RWPE1 (cell line): ENCODE data around the gene MAML1.

Experiments
- CTCF ChIA-PET: fragments of 350-600 bp; sonication (Branson Sonifier 250); formaldehyde crosslinking; extraction: SDS; loops from one replicate; lab custom pipeline; 2021; lab: Yijun Ruan, JAX
- POLR2A ChIA-PET: fragments of 400-600 bp; formaldehyde crosslinking; extraction: SDS; loops from one replicate; lab custom pipeline; 2020; ENCODE audit warnings: antibody characterized with exemption; ENCODE audit not compliant: low non-redundant PET; lab: Yijun Ruan, JAX
- DNase-seq: peaks from one replicate; pipeline ENCODE4 v3.0.0; 2012; ENCODE audit warnings: low spot score
- H3K27ac ChIP-seq: fragments of 450-650 bp; 2 replicates; pipeline ENCODE4 v1.5.1; 2017
- TF ChIP-seq, protein P1 (sequence below): fragments of 450-650 bp; conservative IDR thresholded peaks from 2 replicates; pipeline ENCODE4 v1.5.1; 2017; ENCODE audit warnings: low read depth, mild to moderate bottlenecking

The MAML1 gene

DNA sequence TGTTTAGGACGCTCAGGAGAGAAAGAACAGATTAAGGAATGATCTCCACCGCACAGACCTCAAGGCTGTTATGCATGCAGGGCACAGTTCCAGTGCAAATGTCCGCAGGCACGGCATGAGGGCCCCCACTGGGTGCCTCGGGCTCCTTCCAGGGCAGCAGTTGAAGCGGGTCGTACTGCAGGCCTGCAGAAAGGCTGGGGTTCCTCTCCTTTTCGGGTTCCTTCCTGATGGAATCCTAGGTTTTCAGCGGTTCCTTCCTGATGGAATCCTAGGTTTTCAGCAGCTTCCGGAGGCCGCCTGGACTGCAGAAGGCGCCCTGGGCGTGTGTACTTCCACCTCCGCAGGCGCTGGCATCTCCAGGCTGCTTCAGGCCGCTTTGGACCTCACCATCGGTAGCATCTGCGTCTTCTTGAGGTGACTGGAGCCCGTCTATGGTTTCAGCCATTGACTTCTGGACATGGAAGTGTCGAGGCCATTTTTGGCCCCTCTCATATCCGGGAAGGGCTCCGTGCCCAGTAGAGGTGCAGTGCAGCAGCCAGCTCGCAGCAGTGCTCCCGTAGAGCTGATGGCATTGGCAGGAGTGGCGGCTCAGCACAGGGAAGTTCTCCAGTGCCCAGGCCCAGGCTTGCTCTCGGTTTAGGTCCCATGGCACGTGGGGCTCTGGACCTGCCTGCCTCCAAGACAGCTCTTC, 79.7 kb downstream of the MAML1 start:
- CTCF ChIA-PET = no interaction called here
- H3K27ac ChIP-seq = peak overlapping the region; percentile 13
- TF ChIP-seq, protein P1, sequence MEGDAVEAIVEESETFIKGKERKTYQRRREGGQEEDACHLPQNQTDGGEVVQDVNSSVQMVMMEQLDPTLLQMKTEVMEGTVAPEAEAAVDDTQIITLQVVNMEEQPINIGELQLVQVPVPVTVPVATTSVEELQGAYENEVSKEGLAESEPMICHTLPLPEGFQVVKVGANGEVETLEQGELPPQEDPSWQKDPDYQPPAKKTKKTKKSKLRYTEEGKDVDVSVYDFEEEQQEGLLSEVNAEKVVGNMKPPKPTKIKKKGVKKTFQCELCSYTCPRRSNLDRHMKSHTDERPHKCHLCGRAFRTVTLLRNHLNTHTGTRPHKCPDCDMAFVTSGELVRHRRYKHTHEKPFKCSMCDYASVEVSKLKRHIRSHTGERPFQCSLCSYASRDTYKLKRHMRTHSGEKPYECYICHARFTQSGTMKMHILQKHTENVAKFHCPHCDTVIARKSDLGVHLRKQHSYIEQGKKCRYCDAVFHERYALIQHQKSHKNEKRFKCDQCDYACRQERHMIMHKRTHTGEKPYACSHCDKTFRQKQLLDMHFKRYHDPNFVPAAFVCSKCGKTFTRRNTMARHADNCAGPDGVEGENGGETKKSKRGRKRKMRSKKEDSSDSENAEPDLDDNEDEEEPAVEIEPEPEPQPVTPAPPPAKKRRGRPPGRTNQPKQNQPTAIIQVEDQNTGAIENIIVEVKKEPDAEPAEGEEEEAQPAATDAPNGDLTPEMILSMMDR = no peak
- POLR2A ChIA-PET = interaction anchor here (0.7 kb wide), 1 partner anchor 1322 kb away, joined by 3 read pairs; no protein-coding TSS in a partner anchor
- no peak for DNase-seq

DNA sequence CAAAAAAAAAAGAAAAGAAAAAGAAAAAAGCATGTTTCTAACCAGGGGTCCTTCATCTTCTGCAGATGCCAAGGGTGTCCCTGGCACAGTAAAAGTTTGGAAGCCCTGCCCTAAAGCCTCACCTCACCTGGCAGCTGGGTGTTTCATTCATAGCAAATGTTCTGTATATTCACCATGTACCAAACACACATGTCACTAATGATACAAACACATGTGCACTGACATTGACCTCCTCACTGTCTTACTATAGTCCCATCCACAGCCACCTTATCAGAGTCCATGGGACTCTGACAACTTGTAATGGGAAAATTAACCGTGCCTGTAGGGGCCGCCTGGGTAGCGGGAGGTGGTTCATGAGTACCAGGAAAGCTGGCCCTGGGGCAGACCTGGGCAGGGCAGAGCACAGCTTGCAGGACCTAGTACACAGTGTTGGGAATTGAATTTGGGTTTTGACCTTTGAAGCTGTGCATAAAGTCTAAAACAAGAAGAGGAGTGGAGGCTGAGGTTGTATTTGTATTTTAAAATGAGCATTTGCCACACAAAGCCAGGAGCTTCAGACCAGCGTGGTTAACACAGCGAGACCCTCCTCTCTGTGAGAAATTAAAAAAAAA, 80.5 kb downstream of the MAML1 start:
- ChIA-PET POLR2A (interaction anchor here (0.7 kb wide), 1 partner anchor 1321 kb away, joined by 3 read pairs; no protein-coding TSS in a partner anchor), CTCF (no interaction called here)
- TF ChIP-seq, protein P1 = no peak
- no peak for DNase-seq
- no peak overlapping the region for H3K27ac ChIP-seq

DNA sequence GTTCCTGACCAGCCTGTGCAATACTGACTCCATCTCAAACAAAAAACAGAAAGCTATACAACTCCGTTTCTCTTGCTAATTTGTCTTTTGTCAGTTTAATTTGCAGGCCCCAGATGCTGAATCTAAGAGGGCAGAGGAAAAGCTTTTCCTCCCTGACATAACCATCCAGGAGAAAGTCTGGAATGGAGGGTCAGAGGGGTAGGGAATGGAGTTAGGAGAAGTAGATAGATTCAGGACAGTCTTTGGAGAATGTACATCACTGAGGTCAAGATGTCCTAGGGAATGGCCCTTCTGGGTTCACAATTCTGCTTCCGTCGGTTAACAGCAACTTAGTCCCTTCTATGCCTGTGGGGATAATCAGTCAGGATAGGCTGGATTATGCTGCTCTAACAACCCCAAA, 81.5 kb downstream of the MAML1 start:
- no peak overlapping the region for H3K27ac ChIP-seq
- TF ChIP-seq, protein P1 = no peak
- no peak for DNase-seq
- POLR2A ChIA-PET = no interaction called here
- CTCF ChIA-PET = no interaction called here

DNA sequence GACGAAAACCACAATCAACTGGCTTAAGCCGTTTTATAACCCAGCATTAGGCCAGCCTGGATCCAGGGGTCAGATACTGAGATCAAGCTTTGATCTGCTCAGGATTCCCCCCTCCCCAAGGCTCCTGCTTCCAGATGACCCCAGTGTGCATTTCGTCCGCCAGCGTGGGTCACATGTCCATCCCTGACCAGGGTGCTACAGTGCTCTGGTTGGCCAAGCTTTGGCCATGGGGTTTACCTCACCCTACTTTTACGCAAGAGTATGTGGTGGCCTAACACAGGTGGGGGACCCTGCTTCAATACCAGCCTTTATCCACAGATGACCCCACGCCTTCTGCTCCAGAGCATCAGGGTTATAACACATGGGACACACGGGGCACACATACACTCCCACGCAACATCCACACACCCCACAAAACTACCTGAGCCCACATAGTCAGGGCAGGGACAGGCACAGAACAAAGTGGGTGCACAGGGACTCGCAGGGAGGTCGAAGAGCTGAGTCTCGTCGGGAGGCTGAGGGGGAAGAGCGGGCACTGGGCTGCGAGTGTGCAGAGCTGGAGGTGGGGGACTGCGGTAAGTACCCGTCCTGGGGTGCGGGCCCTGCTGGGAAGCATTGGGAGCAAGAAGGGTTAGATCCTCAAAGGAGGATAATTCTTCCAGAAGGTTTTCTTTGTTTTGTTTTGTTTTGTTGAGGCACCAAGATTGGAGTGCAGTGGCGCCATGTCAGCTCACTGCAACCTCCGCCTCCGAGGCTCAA, 83.0 kb downstream of the MAML1 start:
- no peak for DNase-seq
- ChIA-PET CTCF (no interaction called here), POLR2A (no interaction called here)
- TF ChIP-seq, protein P1 = no peak
- peak overlapping the region; percentile 15 for H3K27ac ChIP-seq

DNA sequence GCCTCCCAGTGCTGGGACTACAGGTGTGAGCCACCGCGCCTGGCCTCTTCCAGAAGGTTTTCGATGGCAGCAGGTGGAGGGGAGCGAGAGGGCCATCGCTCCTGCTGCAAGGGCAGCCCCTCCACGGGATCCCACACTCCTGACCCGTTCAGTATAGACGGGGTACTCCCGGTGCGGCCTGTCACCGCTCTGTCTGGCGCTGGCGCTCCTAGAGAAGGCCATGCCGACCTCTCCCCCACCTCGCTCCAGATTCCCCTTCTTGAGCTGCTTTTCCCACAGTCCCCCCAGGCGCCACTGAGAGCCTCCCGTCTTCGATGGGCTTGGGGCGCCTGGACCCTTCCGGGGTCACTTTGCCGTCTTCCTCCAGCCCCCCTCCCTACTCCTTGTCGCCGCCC, 83.8 kb downstream of the MAML1 start:
- H3K27ac ChIP-seq = peak overlapping the region; percentile 95; the same call in 1 of the 2 replicates

More for the DNA sequence above, 83.8 kb downstream of the MAML1 start:
- CTCF ChIA-PET = no interaction called here
- no peak for DNase-seq
- POLR2A ChIA-PET = no interaction called here
- TF ChIP-seq, protein P1 = no peak
